Liver (tissue), 9 donors: Measurements from ENCODE around the gene PPP1R36. TPM values are rescaled to one million over a fixed set of nuclear protein-coding genes. Genes with fewer than 3 reads are reported as not detected.

Experiments used
- DNase-seq: peaks from one replicate; pipeline ENCODE4 v3.0.0-alpha.2; 2017; ENCODE audit warnings: low spot score
- H3K27ac ChIP-seq, 2 donors: one replicate each; pipeline ENCODE4 v1.7.0; 2013; ENCODE audit warnings: inconsistent platforms in 2 of 2, low read length in 2 of 2, control low read depth in 1 of 2, low read depth in 1 of 2, mild to moderate bottlenecking in 1 of 2
- H3K27me3 ChIP-seq, 4 donors: one replicate each; pipeline versions ENCODE4 v1.6.1 to v1.7.0; 2013; ENCODE audit warnings: low read length in 3 of 4, inconsistent platforms in 1 of 4, mild to moderate bottlenecking in 1 of 4, moderate library complexity in 1 of 4; ENCODE audit not compliant: control insufficient read depth in 4 of 4, insufficient read depth in 4 of 4
- H3K36me3 ChIP-seq, 4 donors: one replicate each; pipeline versions ENCODE4 v1.6.1 to v1.7.0; 2013; ENCODE audit warnings: low read length in 3 of 4, mild to moderate bottlenecking in 3 of 4, low read depth in 1 of 4, moderate library complexity in 1 of 4; ENCODE audit not compliant: control insufficient read depth in 4 of 4, insufficient read depth in 3 of 4
- H3K4me1 ChIP-seq, 4 donors: one replicate each; pipeline versions ENCODE4 v1.6.1 to v1.7.0; 2013; ENCODE audit warnings: low read length in 3 of 4, mild to moderate bottlenecking in 3 of 4, moderate library complexity in 1 of 4; ENCODE audit not compliant: control insufficient read depth in 4 of 4, insufficient read depth in 4 of 4
- H3K4me3 ChIP-seq, 3 donors: one replicate each; pipeline versions ENCODE4 v1.6.1 to v1.7.0; 2013; ENCODE audit warnings: low read length in 3 of 3, control low read depth in 1 of 3, low read depth in 1 of 3, mild to moderate bottlenecking in 1 of 3
- H3K9ac ChIP-seq, 2 donors: one replicate each; pipeline ENCODE4 v1.7.0; 2013; ENCODE audit warnings: low read length in 2 of 2, mild to moderate bottlenecking in 2 of 2, moderate library complexity in 2 of 2, control low read depth in 1 of 2, low read depth in 1 of 2
- H3K9me3 ChIP-seq, 4 donors: one replicate each; pipeline versions ENCODE4 v1.6.1 to v1.7.0; 2013; ENCODE audit warnings: low read length in 3 of 4; ENCODE audit not compliant: control insufficient read depth in 4 of 4
- EGR1 ChIP-seq, 2 donors: IDR thresholded peaks; 2 replicates each; pipeline ENCODE4 v1.6.1; 2016 to 2018; ENCODE audit warnings: antibody characterized with exemption in 2 of 2, low read depth in 2 of 2
- FOXA1 ChIP-seq: IDR thresholded peaks from 2 replicates; pipeline ENCODE4 v1.6.1; 2016; ENCODE audit warnings: antibody characterized with exemption
- GABPA ChIP-seq, 2 donors: IDR thresholded peaks in 1 of 2; conservative IDR thresholded peaks in 1 of 2; 2 replicates each; pipeline ENCODE4 v1.6.1; 2016; ENCODE audit warnings: antibody characterized with exemption in 2 of 2, mild to moderate bottlenecking in 1 of 2, moderate library complexity in 1 of 2
- HNF4A ChIP-seq, 2 donors: conservative IDR thresholded peaks; 2 replicates each; pipeline ENCODE4 v1.6.1; 2016; ENCODE audit warnings: antibody characterized with exemption in 2 of 2, mild to moderate bottlenecking in 2 of 2
- JUND ChIP-seq, 2 donors: IDR thresholded peaks; 2 replicates each; pipeline ENCODE4 v1.6.1; 2016; ENCODE audit warnings: antibody characterized with exemption in 2 of 2
- NR2F2 ChIP-seq: IDR thresholded peaks from 2 replicates; pipeline ENCODE4 v1.6.1; 2016; ENCODE audit warnings: antibody characterized with exemption
- RAD21 ChIP-seq, 2 donors: IDR thresholded peaks; 2 replicates each; pipeline ENCODE4 v1.6.1; 2016; ENCODE audit warnings: antibody characterized with exemption in 2 of 2, mild to moderate bottlenecking in 2 of 2
- REST ChIP-seq: IDR thresholded peaks from 2 replicates; pipeline ENCODE4 v1.6.1; 2016; ENCODE audit warnings: antibody characterized with exemption, mild to moderate bottlenecking
- SP1 ChIP-seq: IDR thresholded peaks from 2 replicates; pipeline ENCODE4 v1.6.1; 2018; ENCODE audit warnings: antibody characterized with exemption, mild to moderate bottlenecking
- TAF1 ChIP-seq: conservative IDR thresholded peaks from 2 replicates; pipeline ENCODE4 v1.6.1; 2016; ENCODE audit warnings: antibody characterized with exemption, mild to moderate bottlenecking
- WGBS: extraction: QIAGEN DNeasy Blood & Tissue Kit; methylation state at CpG from one replicate; pipeline ENCODE4 v1.1.7; 2013; 5-methylcytosine and 5-hydroxymethylcytosine counted together
- polyA plus RNA-seq, 2 donors: library from polyadenylated mRNA; stranded (reverse) in 1 of 2; unstranded in 1 of 2; fragments of 200-250 nt in 1 of 2; fragments of >200 nt in 1 of 2; fragmentation: Nextera tagmentation in 1 of 2; extraction: Ambion mirVana in 1 of 2; gene quantifications; one replicate each; pipeline versions ENCODE4 v1.2.1 to v1.2.3, GENCODE V29; 2013 to 2015
- total RNA-seq, 2 donors: library from RNA; depleted of rRNA; stranded (reverse); fragments of >200 nt; gene quantifications; one replicate each; pipeline ENCODE4 v1.2.3, GENCODE V29; 2014
- TF ChIP-seq, protein P1 (sequence below): IDR thresholded peaks from 2 replicates; pipeline ENCODE4 v1.6.1; 2016; ENCODE audit warnings: antibody characterized with exemption
- TF ChIP-seq, protein P2 (sequence below): IDR thresholded peaks from 2 replicates; pipeline ENCODE4 v1.6.1; 2016; ENCODE audit warnings: antibody characterized with exemption
- TF ChIP-seq, protein P3 (sequence below): IDR thresholded peaks from 2 replicates; pipeline ENCODE4 v1.6.1; 2016; ENCODE audit warnings: antibody characterized with exemption
- donor health status: healthy.
- donor health status: healthy.
- donor health status: healthy.
- donor health status: healthy.
- donor health status: healthy.

Gene PPP1R36
- total and polyA plus RNA-seq, 4 donors = 0.08 to 0.09 (median 0.08) TPM; not detected in 1

DNA sequence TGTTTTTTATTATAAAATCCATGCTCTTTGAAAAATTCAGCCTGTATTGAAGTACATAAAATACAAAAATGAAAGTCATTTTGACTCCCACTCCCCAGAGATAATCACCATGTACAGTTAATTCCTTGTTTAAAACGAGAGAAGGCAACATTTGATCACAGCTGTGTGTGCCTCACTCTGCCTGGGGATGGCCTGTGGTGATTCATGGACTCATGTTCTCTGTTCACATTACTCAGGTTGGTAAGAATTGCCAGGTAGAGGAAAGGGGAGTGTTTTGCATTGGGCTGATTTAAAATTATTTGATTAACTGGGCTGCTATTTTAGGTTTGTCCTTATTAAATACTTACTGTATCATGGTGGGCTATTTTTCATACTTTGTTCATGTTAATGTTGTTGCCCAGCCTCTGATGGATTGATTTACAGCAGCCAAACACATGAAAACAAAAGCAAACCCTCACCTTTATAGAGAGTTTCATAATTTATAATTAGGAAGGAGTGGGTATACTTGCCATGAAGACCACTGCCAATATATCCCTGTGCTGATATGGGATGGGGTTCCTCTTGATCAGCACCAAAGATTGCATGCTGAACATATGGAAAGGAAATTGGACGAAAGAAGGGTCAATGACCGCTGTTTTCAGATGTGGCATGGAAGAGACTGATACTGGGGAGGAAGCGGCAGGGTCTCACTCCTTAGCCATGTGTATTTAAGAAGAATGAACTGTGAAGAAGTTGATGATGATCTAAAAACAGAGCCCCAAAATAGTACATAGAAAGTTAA, 42.2 kb upstream of the PPP1R36 start:
- Histone ChIP-seq H3K9me3 (no peaks in the 10 kb centered on the region), H3K4me1 (peaks cover 0 to 42% (median 18%) of the 10 kb centered on the region in 4 donors), H3K27me3 (no peaks in the 10 kb centered on the region), H3K36me3 (no peaks in the 10 kb centered on the region), H3K4me3 (no peak overlapping the region), H3K27ac (peak overlapping the region in 1 of 2 donors; percentile 25), H3K9ac (peak overlapping the region in 1 of 2 donors; percentile 26)
- DNase-seq = no peak
- WGBS = 68% methylated on average over 4 of the region's 4 CpGs
- TF ChIP-seq FOXA1 (no peak), TAF1 (no peak), RAD21 (IDR thresholded peaks at IDR 0.05) (no peak), SP1 (no peak), REST (no peak), NR2F2 (no peak), GABPA (IDR thresholded peaks at IDR 0.05 in 1 of 2, conservative IDR thresholded peaks at IDR 0.05 in 1 of 2) (no peak)

DNA sequence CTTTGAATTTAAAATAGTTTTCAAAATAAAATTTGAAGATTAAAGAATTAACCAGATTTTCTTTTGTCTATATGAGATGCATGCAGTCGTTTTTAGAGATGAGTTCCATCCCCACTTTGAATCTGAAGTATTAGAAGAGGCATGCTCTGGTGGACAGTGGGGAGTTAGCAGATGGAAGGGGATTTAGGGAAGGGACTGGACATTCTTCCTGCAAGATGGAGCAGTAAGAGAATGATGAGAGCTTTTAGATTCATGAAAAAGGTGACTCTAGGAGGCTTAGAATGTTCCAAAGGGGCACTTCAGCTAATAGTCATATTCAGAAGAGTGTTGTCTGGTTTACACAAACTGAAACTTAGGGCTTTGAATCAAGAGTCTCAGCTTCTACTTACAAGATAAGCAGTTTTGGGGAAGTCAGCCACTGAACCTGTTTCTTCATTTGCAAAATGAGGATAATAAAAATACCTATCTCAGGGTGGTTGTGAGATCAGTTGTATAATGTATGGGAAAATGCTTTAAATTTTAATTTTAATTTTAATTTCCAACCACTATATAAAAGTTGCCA, 41.5 kb upstream of the PPP1R36 start:
- H3K27ac ChIP-seq = no peak overlapping the region

More for the DNA sequence above, 41.5 kb upstream of the PPP1R36 start:
- Histone ChIP-seq H3K36me3 (no peaks in the 10 kb centered on the region), H3K9me3 (no peaks in the 10 kb centered on the region), H3K4me3 (no peak overlapping the region), H3K9ac (no peak overlapping the region), H3K27me3 (no peaks in the 10 kb centered on the region), H3K4me1 (peaks cover 0 to 34% (median 18%) of the 10 kb centered on the region in 4 donors)
- DNase-seq = no peak
- WGBS = 59% methylated on average over 1 of the region's 1 CpG
- TF ChIP-seq, protein P1, sequence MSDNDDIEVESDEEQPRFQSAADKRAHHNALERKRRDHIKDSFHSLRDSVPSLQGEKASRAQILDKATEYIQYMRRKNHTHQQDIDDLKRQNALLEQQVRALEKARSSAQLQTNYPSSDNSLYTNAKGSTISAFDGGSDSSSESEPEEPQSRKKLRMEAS = no peak
- TF ChIP-seq JUND (IDR thresholded peaks at IDR 0.05) (no peak), HNF4A (conservative IDR thresholded peaks at IDR 0.05) (no peak), EGR1 (IDR thresholded peaks at IDR 0.05; ENCODE audit: low read depth in 2 of 2) (no peak)
- TF ChIP-seq, protein P2, sequence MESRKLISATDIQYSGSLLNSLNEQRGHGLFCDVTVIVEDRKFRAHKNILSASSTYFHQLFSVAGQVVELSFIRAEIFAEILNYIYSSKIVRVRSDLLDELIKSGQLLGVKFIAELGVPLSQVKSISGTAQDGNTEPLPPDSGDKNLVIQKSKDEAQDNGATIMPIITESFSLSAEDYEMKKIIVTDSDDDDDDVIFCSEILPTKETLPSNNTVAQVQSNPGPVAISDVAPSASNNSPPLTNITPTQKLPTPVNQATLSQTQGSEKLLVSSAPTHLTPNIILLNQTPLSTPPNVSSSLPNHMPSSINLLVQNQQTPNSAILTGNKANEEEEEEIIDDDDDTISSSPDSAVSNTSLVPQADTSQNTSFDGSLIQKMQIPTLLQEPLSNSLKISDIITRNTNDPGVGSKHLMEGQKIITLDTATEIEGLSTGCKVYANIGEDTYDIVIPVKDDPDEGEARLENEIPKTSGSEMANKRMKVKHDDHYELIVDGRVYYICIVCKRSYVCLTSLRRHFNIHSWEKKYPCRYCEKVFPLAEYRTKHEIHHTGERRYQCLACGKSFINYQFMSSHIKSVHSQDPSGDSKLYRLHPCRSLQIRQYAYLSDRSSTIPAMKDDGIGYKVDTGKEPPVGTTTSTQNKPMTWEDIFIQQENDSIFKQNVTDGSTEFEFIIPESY = no peak
- TF ChIP-seq, protein P3, sequence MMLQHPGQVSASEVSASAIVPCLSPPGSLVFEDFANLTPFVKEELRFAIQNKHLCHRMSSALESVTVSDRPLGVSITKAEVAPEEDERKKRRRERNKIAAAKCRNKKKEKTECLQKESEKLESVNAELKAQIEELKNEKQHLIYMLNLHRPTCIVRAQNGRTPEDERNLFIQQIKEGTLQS = no peak
